IPS-18a (cell line): ENCODE data around the gene DXO.
"Not testable (repeated sequence)": the region's sequence is repeated elsewhere in the genome, so short reads cannot be mapped to it uniquely, and the experiment has no call there.

ENCODE experiments used
- H3K27ac ChIP-seq: one replicate; pipeline ENCODE4 v1.5.1; 2013; ENCODE audit warnings: low read length
- H3K27me3 ChIP-seq: one replicate; pipeline ENCODE4 v1.6.1; 2013; ENCODE audit warnings: mild to moderate bottlenecking, low read length; ENCODE audit not compliant: control insufficient read depth, insufficient read depth
- H3K36me3 ChIP-seq: one replicate; pipeline ENCODE4 v1.6.1; 2013; ENCODE audit warnings: low read depth, low read length; ENCODE audit not compliant: control insufficient read depth
- H3K4me1 ChIP-seq: one replicate; pipeline ENCODE4 v1.6.1; 2013; ENCODE audit warnings: low read depth, low read length; ENCODE audit not compliant: control insufficient read depth
- H3K4me3 ChIP-seq: one replicate; pipeline ENCODE4 v1.5.1; 2013; ENCODE audit warnings: low read length
- H3K9ac ChIP-seq: one replicate; pipeline ENCODE4 v1.6.1; 2013; ENCODE audit warnings: mild to moderate bottlenecking, low read length, moderate library complexity
- H3K9me3 ChIP-seq: one replicate; pipeline ENCODE4 v1.6.1; 2013; ENCODE audit warnings: low read depth, low read length; ENCODE audit not compliant: control insufficient read depth

The DXO gene

GRCh38 chr6:32004864-32005537 is 33.1 kb upstream of the DXO start:
- not testable (repeated sequence) for H3K27me3 ChIP-seq, H3K4me3 ChIP-seq, H3K9ac ChIP-seq, H3K36me3 ChIP-seq, H3K4me1 ChIP-seq, H3K9me3 ChIP-seq, H3K27ac ChIP-seq

GRCh38 chr6:32004393-32004792 is 32.5 kb upstream of the DXO start:
- H3K27ac ChIP-seq, H3K9ac ChIP-seq, H3K36me3 ChIP-seq, H3K9me3 ChIP-seq, H3K4me3 ChIP-seq, H3K27me3 ChIP-seq, H3K4me1 ChIP-seq: not testable (repeated sequence)

GRCh38 chr6:32003301-32003700 is 31.4 kb upstream of the DXO start:
- not testable (repeated sequence) for H3K9ac ChIP-seq, H3K27ac ChIP-seq, H3K4me3 ChIP-seq, H3K27me3 ChIP-seq, H3K9me3 ChIP-seq, H3K36me3 ChIP-seq, H3K4me1 ChIP-seq

GRCh38 chr6:32002546-32003268 is 30.8 kb upstream of the DXO start:
- not testable (repeated sequence) for H3K36me3 ChIP-seq, H3K27ac ChIP-seq, H3K4me3 ChIP-seq, H3K27me3 ChIP-seq, H3K4me1 ChIP-seq, H3K9me3 ChIP-seq, H3K9ac ChIP-seq

- not testable (repeated sequence) for H3K4me3 ChIP-seq, H3K27me3 ChIP-seq, H3K36me3 ChIP-seq, H3K4me1 ChIP-seq, H3K9ac ChIP-seq, H3K27ac ChIP-seq, H3K9me3 ChIP-seq
Observed at GRCh38 chr6:31996385-31996784, 24.4 kb upstream of the DXO start.

GRCh38 chr6:31994421-31994820 is 22.5 kb upstream of the DXO start:
- H3K4me3 ChIP-seq, H3K36me3 ChIP-seq, H3K9ac ChIP-seq, H3K9me3 ChIP-seq, H3K27ac ChIP-seq, H3K4me1 ChIP-seq, H3K27me3 ChIP-seq: not testable (repeated sequence)

GRCh38 chr6:31989363-31989762 is 17.4 kb upstream of the DXO start:
- H3K9ac ChIP-seq, H3K36me3 ChIP-seq, H3K9me3 ChIP-seq, H3K4me3 ChIP-seq, H3K4me1 ChIP-seq, H3K27me3 ChIP-seq, H3K27ac ChIP-seq: not testable (repeated sequence)

GRCh38 chr6:31981744-31982143 is 9.8 kb upstream of the DXO start, which contains the start of gene C4A:
TSS of gene C4A (plus strand) at chr6:31982057. CDS start at chr6:31982108, 51 bp downstream.
- not testable (repeated sequence) for H3K27ac ChIP-seq, H3K36me3 ChIP-seq, H3K27me3 ChIP-seq, H3K4me1 ChIP-seq, H3K9ac ChIP-seq, H3K9me3 ChIP-seq, H3K4me3 ChIP-seq

- not testable (repeated sequence) for H3K4me3 ChIP-seq, H3K27me3 ChIP-seq, H3K4me1 ChIP-seq, H3K27ac ChIP-seq, H3K9me3 ChIP-seq, H3K9ac ChIP-seq, H3K36me3 ChIP-seq
Observed at GRCh38 chr6:31980998-31981397, 9.1 kb upstream of the DXO start.

- not testable (repeated sequence) for H3K4me3 ChIP-seq, H3K36me3 ChIP-seq, H3K4me1 ChIP-seq, H3K9ac ChIP-seq, H3K27me3 ChIP-seq, H3K9me3 ChIP-seq, H3K27ac ChIP-seq
Observed at GRCh38 chr6:31980195-31980876, 8.4 kb upstream of the DXO start.

- Histone ChIP-seq H3K4me1 (no peaks in the 10 kb centered on the region), H3K27ac (no peak overlapping the region), H3K27me3 (no peaks in the 10 kb centered on the region), H3K9me3 (no peaks in the 10 kb centered on the region), H3K9ac (no peak overlapping the region), H3K36me3 (peaks cover 8% of the 10 kb centered on the region), H3K4me3 (no peak overlapping the region)
Observed at GRCh38 chr6:31979238-31979898, 7.4 kb upstream of the DXO start.
